Endodermal cell (in vitro differentiated cells): ENCODE data around the gene EDEM3. TPM values are rescaled to one million over a fixed set of nuclear protein-coding genes. Genes with fewer than 3 reads are reported as not detected.
"Not testable (repeated sequence)": the region's sequence is repeated elsewhere in the genome, so short reads cannot be mapped to it uniquely, and the experiment has no call there.

ENCODE experiments used
- DNase-seq: peaks from one replicate; pipeline ENCODE4 v3.0.0-alpha.2; 2017
- H3K27ac ChIP-seq: 2 replicates; pipeline ENCODE4 v1.5.1; 2013; ENCODE audit warnings: mild to moderate bottlenecking, low read depth, low read length, moderate library complexity
- H3K27me3 ChIP-seq: 2 replicates; pipeline ENCODE4 v1.6.1; 2013; ENCODE audit warnings: mild to moderate bottlenecking, low read length, moderate library complexity; ENCODE audit not compliant: insufficient read depth, control insufficient read depth, poor library complexity, severe bottlenecking
- H3K36me3 ChIP-seq: 2 replicates; pipeline ENCODE4 v1.7.0; 2013; ENCODE audit warnings: mild to moderate bottlenecking, low read length, moderate library complexity; ENCODE audit not compliant: control insufficient read depth, insufficient read depth
- H3K4me1 ChIP-seq: one replicate; pipeline ENCODE4 v1.7.0; 2013; ENCODE audit warnings: low read length; ENCODE audit not compliant: control insufficient read depth, insufficient read depth
- H3K4me3 ChIP-seq: 2 replicates; pipeline ENCODE4 v1.5.1; 2013; ENCODE audit warnings: mild to moderate bottlenecking, low read length, moderate library complexity
- H3K9ac ChIP-seq: 2 replicates; pipeline ENCODE4 v1.6.1; 2013; ENCODE audit warnings: mild to moderate bottlenecking, low read length, moderate library complexity; ENCODE audit not compliant: poor library complexity, severe bottlenecking; ENCODE audit errors: extremely low read depth
- H3K9me3 ChIP-seq: 2 replicates; pipeline ENCODE4 v1.6.1; 2013; ENCODE audit warnings: mild to moderate bottlenecking, low read length, moderate library complexity; ENCODE audit not compliant: control insufficient read depth
- H3K27ac Mint-ChIP-seq: 2 replicates; pipeline ENCODE4 v1.8.0; 2020; ENCODE audit warnings: mixed read lengths
- H3K27me3 Mint-ChIP-seq: 2 replicates; pipeline ENCODE4 v1.8.0; 2021; ENCODE audit warnings: mild to moderate bottlenecking, mixed read lengths; ENCODE audit not compliant: insufficient read depth
- H3K36me3 Mint-ChIP-seq: 2 replicates; pipeline ENCODE4 v1.8.0; 2020; ENCODE audit warnings: low read depth, mixed read lengths
- H3K4me1 Mint-ChIP-seq: 2 replicates; pipeline ENCODE4 v1.8.0; 2020; ENCODE audit warnings: mixed read lengths
- H3K4me3 Mint-ChIP-seq: 2 replicates; pipeline ENCODE4 v1.8.0; 2020; ENCODE audit warnings: mild to moderate bottlenecking, moderate library complexity, mixed read lengths
- H3K9me3 Mint-ChIP-seq: 2 replicates; pipeline ENCODE4 v1.8.0; 2020; ENCODE audit warnings: mild to moderate bottlenecking, mixed read lengths
- CTCF ChIP-seq: fragments of 200-600 bp; sonication (generic); conservative IDR thresholded peaks from 2 replicates; pipeline ENCODE4 v1.5.0; 2021; ENCODE audit warnings: antibody characterized with exemption, mild to moderate bottlenecking
- WGBS, 2 experiments: methylation state at CpG; one replicate each; pipeline versions ENCODE4 v1.1.5 to v1.1.7; 2013; ENCODE audit warnings: missing lambda C conversion rate in 2 of 2, mixed read lengths in 1 of 2; ENCODE audit not compliant: insufficient coverage in 1 of 2, insufficient read length in 1 of 2; 5-methylcytosine and 5-hydroxymethylcytosine counted together
- total RNA-seq, 2 donors: library from RNA; stranded (reverse); fragmentation: NEBNext Ultra II Directional in 1 of 2; extraction: Animal tissue kit (Norgen Biotek cat#: 25700) in 1 of 2; gene quantifications; 2 replicates in 1 of 2; 3 replicates in 1 of 2; pipeline ENCODE4 v1.2.1, GENCODE V29; 2021

The EDEM3 gene
- total RNA-seq, 2 donors from 2014 or later = 17.0 to 22.0 TPM

GRCh38 chr1:184685116-184685515 is 69.5 kb downstream of the EDEM3 start:
- Histone ChIP-seq H3K4me3 (no peak overlapping the region), H3K4me1 (no peaks in the 10 kb centered on the region), H3K9me3 (peaks cover 24% of the 10 kb centered on the region), H3K9ac (no peak overlapping the region), H3K36me3 (no peaks in the 10 kb centered on the region), H3K27me3 (no peaks in the 10 kb centered on the region), H3K27ac (no peak overlapping the region)
- Mint-ChIP-seq H3K9me3 (peaks cover 19% of the 10 kb centered on the region), H3K27ac (no peak overlapping the region), H3K27me3 (peaks cover 3% of the 10 kb centered on the region), H3K4me1 (no peaks in the 10 kb centered on the region), H3K4me3 (no peak overlapping the region), H3K36me3 (peaks cover 6% of the 10 kb centered on the region)
- 86 to 87% methylated on average over 6 to 7 of the region's 7 CpGs for WGBS, 2 experiments
- no peak for DNase-seq
- no peak for TF ChIP-seq CTCF

- Histone ChIP-seq H3K27me3 (no peaks in the 10 kb centered on the region), H3K4me1 (no peaks in the 10 kb centered on the region), H3K27ac (no peak overlapping the region), H3K9me3 (peaks cover 26% of the 10 kb centered on the region), H3K4me3 (no peak overlapping the region), H3K36me3 (no peaks in the 10 kb centered on the region), H3K9ac (no peak overlapping the region)
- WGBS, 2 experiments = 91 to 93% methylated on average over 8 to 11 of the region's 11 CpGs
- Mint-ChIP-seq H3K36me3 (peaks cover 6% of the 10 kb centered on the region), H3K27me3 (peaks cover 3% of the 10 kb centered on the region), H3K4me1 (no peaks in the 10 kb centered on the region), H3K9me3 (peaks cover 20% of the 10 kb centered on the region), H3K27ac (no peak overlapping the region), H3K4me3 (no peak overlapping the region)
- DNase-seq = no peak
- no peak for TF ChIP-seq CTCF
Observed at GRCh38 chr1:184684285-184685074, 70.2 kb downstream of the EDEM3 start.

- Histone ChIP-seq H3K36me3 (no peaks in the 10 kb centered on the region), H3K9ac (no peak overlapping the region), H3K9me3 (peaks cover 26% of the 10 kb centered on the region), H3K27me3 (no peaks in the 10 kb centered on the region), H3K4me1 (no peaks in the 10 kb centered on the region), H3K27ac (no peak overlapping the region), H3K4me3 (no peak overlapping the region)
- no peaks in the 10 kb centered on the region for H3K4me1 Mint-ChIP-seq
- TF ChIP-seq CTCF = no peak
- no peak overlapping the region for H3K27ac Mint-ChIP-seq
- no peak for DNase-seq
- peaks cover 6% of the 10 kb centered on the region for H3K36me3 Mint-ChIP-seq
- peaks cover 20% of the 10 kb centered on the region for H3K9me3 Mint-ChIP-seq
- 96% methylated on average over 2 of the region's 3 CpGs; no CpG with 5 or more reads in 1 of the 2 experiments for WGBS, 2 experiments
- no peak overlapping the region for H3K4me3 Mint-ChIP-seq
- H3K27me3 Mint-ChIP-seq = peaks cover 3% of the 10 kb centered on the region
Observed at GRCh38 chr1:184682956-184683355, 71.7 kb downstream of the EDEM3 start.

- H3K9ac ChIP-seq, H3K27me3 Mint-ChIP-seq, H3K36me3 ChIP-seq, H3K27ac ChIP-seq, H3K27me3 ChIP-seq, H3K4me3 Mint-ChIP-seq, H3K4me1 Mint-ChIP-seq, H3K4me1 ChIP-seq, H3K36me3 Mint-ChIP-seq, DNase-seq, H3K27ac Mint-ChIP-seq, H3K4me3 ChIP-seq: not testable (repeated sequence)
- H3K9me3 ChIP-seq = peaks cover 26% of the 10 kb centered on the region
- WGBS, 2 experiments = 96 to 100% methylated on average over 1 to 5 of the region's 5 CpGs
- peaks cover 20% of the 10 kb centered on the region for H3K9me3 Mint-ChIP-seq
Observed at GRCh38 chr1:184680611-184681225, 73.9 kb downstream of the EDEM3 start.

- not testable (repeated sequence) for H3K4me3 ChIP-seq, DNase-seq, H3K4me1 Mint-ChIP-seq, H3K27me3 Mint-ChIP-seq, H3K27me3 ChIP-seq, H3K27ac ChIP-seq, H3K27ac Mint-ChIP-seq, H3K4me1 ChIP-seq, H3K36me3 Mint-ChIP-seq, H3K4me3 Mint-ChIP-seq, H3K36me3 ChIP-seq, H3K9ac ChIP-seq
- WGBS, 2 experiments = 71 to 93% methylated on average over 2 to 3 of the region's 3 CpGs
- H3K9me3 ChIP-seq = peaks cover 26% of the 10 kb centered on the region
- peaks cover 22% of the 10 kb centered on the region for H3K9me3 Mint-ChIP-seq
Observed at GRCh38 chr1:184679472-184679871, 75.2 kb downstream of the EDEM3 start.
